ENCODE results near the gene ZFAND3. TPM values are rescaled to one million over a fixed set of nuclear protein-coding genes. Genes with fewer than 3 reads are reported as not detected.

Gene ZFAND3
- polyA plus RNA-seq, 1 donor (not counting 4 experiments of a cell fraction or from before 2014, with no cell fraction given), result 19.6 TPM

- peaks cover 10% of the 10 kb centered on the region for H3K4me1 ChIP-seq (ENCODE audit: control insufficient read depth, extremely low read depth, insufficient read depth, low read length)
- no peak overlapping the region for H3K4me3 ChIP-seq (ENCODE audit: control insufficient read depth in 2 of 3, extremely low read depth in 1 of 3, insufficient read depth in 2 of 3, low read depth in 1 of 3, low read length in 3 of 3)
- H4K20me1 ChIP-seq (ENCODE audit: control insufficient read depth, extremely low read depth, insufficient read depth, low read length), result peaks cover 10% of the 10 kb centered on the region
- DNase-seq (ENCODE audit: low read depth, low spot score) (no peak), FAIRE-seq (no peak)
- no peaks in the 10 kb centered on the region for H3K27me3 ChIP-seq (ENCODE audit: control insufficient read depth, extremely low read depth, insufficient read depth, low read length)
- no peaks in the 10 kb centered on the region for H3K9me3 ChIP-seq (ENCODE audit: control insufficient read depth, low read depth, low read length)
- H2AFZ ChIP-seq (ENCODE audit: control insufficient read depth, low read length), result no peak overlapping the region
- TF ChIP-seq EZH2 (IDR thresholded peaks at IDR 0.05; ENCODE audit: low read length), result no peak
- TF ChIP-seq, protein P1, sequence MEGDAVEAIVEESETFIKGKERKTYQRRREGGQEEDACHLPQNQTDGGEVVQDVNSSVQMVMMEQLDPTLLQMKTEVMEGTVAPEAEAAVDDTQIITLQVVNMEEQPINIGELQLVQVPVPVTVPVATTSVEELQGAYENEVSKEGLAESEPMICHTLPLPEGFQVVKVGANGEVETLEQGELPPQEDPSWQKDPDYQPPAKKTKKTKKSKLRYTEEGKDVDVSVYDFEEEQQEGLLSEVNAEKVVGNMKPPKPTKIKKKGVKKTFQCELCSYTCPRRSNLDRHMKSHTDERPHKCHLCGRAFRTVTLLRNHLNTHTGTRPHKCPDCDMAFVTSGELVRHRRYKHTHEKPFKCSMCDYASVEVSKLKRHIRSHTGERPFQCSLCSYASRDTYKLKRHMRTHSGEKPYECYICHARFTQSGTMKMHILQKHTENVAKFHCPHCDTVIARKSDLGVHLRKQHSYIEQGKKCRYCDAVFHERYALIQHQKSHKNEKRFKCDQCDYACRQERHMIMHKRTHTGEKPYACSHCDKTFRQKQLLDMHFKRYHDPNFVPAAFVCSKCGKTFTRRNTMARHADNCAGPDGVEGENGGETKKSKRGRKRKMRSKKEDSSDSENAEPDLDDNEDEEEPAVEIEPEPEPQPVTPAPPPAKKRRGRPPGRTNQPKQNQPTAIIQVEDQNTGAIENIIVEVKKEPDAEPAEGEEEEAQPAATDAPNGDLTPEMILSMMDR (optimal IDR thresholded peaks at IDR 0.05 in 1 of 3, IDR thresholded peaks at IDR 0.05 in 1 of 3, conservative IDR thresholded peaks at IDR 0.05 in 1 of 3; ENCODE audit: extremely low read depth in 1 of 3, insufficient read depth in 2 of 3, low read length in 3 of 3), result no peak
- no peaks in the 10 kb centered on the region for H3K36me3 ChIP-seq (ENCODE audit: control insufficient read depth in 2 of 2, extremely low read depth in 1 of 2, insufficient read depth in 2 of 2, low read length in 2 of 2)
- no peaks in the 10 kb centered on the region for H3K9me1 ChIP-seq (ENCODE audit: control insufficient read depth, extremely low read depth, insufficient read depth, low read length)
- H3K27ac ChIP-seq (ENCODE audit: control insufficient read depth, insufficient read depth, low read length), result no peak overlapping the region
- no peak overlapping the region for H3K9ac ChIP-seq (ENCODE audit: control insufficient read depth, extremely low read depth, insufficient read depth, low read length)
- no peak overlapping the region for H3K4me2 ChIP-seq (ENCODE audit: control insufficient read depth, extremely low read depth, insufficient read depth, low read depth, low read length)
- dilution Hi-C loops (cut with MboI; ENCODE audit: extremely low pct_ligation_motif_present, low sequenced_read_pairs), result no loop called here
- peaks cover 79% of the 10 kb centered on the region for H3K79me2 ChIP-seq (ENCODE audit: control insufficient read depth, insufficient read depth, low read length)
These were observed 103.0 kb downstream of the ZFAND3 start for GRCh38 chr6:37922563-37922962.

GRCh38 chr6:37923514-37923913 is 104.0 kb downstream of the ZFAND3 start:
- no peaks in the 10 kb centered on the region for H3K9me3 ChIP-seq (ENCODE audit: control insufficient read depth, low read depth, low read length)
- H4K20me1 ChIP-seq (ENCODE audit: control insufficient read depth, extremely low read depth, insufficient read depth, low read length), result peaks cover 12% of the 10 kb centered on the region
- H3K4me1 ChIP-seq (ENCODE audit: control insufficient read depth, extremely low read depth, insufficient read depth, low read length), result peaks cover 10% of the 10 kb centered on the region
- FAIRE-seq (no peak), DNase-seq (ENCODE audit: low read depth, low spot score) (no peak)
- no peaks in the 10 kb centered on the region for H3K36me3 ChIP-seq (ENCODE audit: control insufficient read depth in 2 of 2, extremely low read depth in 1 of 2, insufficient read depth in 2 of 2, low read length in 2 of 2)
- H3K9me1 ChIP-seq (ENCODE audit: control insufficient read depth, extremely low read depth, insufficient read depth, low read length), result no peaks in the 10 kb centered on the region
- H3K4me3 ChIP-seq (ENCODE audit: control insufficient read depth in 2 of 3, extremely low read depth in 1 of 3, insufficient read depth in 2 of 3, low read depth in 1 of 3, low read length in 3 of 3), result no peak overlapping the region
- dilution Hi-C loops (cut with MboI; ENCODE audit: extremely low pct_ligation_motif_present, low sequenced_read_pairs), result no loop called here
- no peak overlapping the region for H3K9ac ChIP-seq (ENCODE audit: control insufficient read depth, extremely low read depth, insufficient read depth, low read length)
- H2AFZ ChIP-seq (ENCODE audit: control insufficient read depth, low read length), result no peak overlapping the region
- H3K27me3 ChIP-seq (ENCODE audit: control insufficient read depth, extremely low read depth, insufficient read depth, low read length), result no peaks in the 10 kb centered on the region
- TF ChIP-seq, protein P1 (optimal IDR thresholded peaks at IDR 0.05 in 1 of 3, IDR thresholded peaks at IDR 0.05 in 1 of 3, conservative IDR thresholded peaks at IDR 0.05 in 1 of 3; ENCODE audit: extremely low read depth in 1 of 3, insufficient read depth in 2 of 3, low read length in 3 of 3), result no peak
- TF ChIP-seq EZH2 (IDR thresholded peaks at IDR 0.05; ENCODE audit: low read length), result no peak
- H3K27ac ChIP-seq (ENCODE audit: control insufficient read depth, insufficient read depth, low read length), result no peak overlapping the region
- H3K79me2 ChIP-seq (ENCODE audit: control insufficient read depth, insufficient read depth, low read length), result peaks cover 79% of the 10 kb centered on the region
- H3K4me2 ChIP-seq (ENCODE audit: control insufficient read depth, extremely low read depth, insufficient read depth, low read depth, low read length), result no peak overlapping the region

Measured in keratinocyte (primary cell).